OCI-LY3 (cell line): ENCODE results near the gene E2F6.

Source experiments
- H2AFZ ChIP-seq: fragments of 200-600, 300-600 bp; shearing (Covaris generic); 2 replicates; pipeline ENCODE4 v1.6.0; 2014; ENCODE audit warnings: antibody characterized with exemption, low read depth, low read length
- H3K27ac ChIP-seq: fragments of 200-600, 300-600 bp; sonication (generic); 2 replicates; pipeline ENCODE4 v1.5.1; 2014; ENCODE audit warnings: mild to moderate bottlenecking, low read length, moderate library complexity, mixed read lengths
- H3K27me3 ChIP-seq: fragments of 200-600, 300-600 bp; sonication (generic); 2 replicates; pipeline ENCODE4 v1.6.1; 2014; ENCODE audit warnings: low read depth, low read length, mixed read lengths
- H3K36me3 ChIP-seq: fragments of 200-600, 300-600 bp; sonication (generic); replicated peaks from 2 replicates; pipeline ENCODE3; 2014; ENCODE audit warnings: low read depth, low read length, mixed read lengths
- H3K4me1 ChIP-seq: fragments of 300-600, 200-600 bp; sonication (generic); 2 replicates; pipeline ENCODE4 v1.6.1; 2014; ENCODE audit warnings: low read length, mixed read lengths
- H3K4me2 ChIP-seq: fragments of 200-600, 300-600 bp; sonication (generic); 2 replicates; pipeline ENCODE4 v1.6.1; 2014; ENCODE audit warnings: low read length, mixed read lengths
- H3K4me3 ChIP-seq: fragments of 300-600, 200-600 bp; sonication (generic); 2 replicates; pipeline ENCODE4 v1.5.1; 2014; ENCODE audit warnings: antibody characterized with exemption, mild to moderate bottlenecking, low read length, moderate library complexity
- H3K79me2 ChIP-seq: fragments of 300-600, 200-600 bp; shearing (Covaris generic); 2 replicates; pipeline ENCODE4 v1.6.1; 2014; ENCODE audit warnings: mild to moderate bottlenecking, low read length, mixed read lengths
- H3K9ac ChIP-seq: fragments of 300-600, 200-600 bp; shearing (Covaris generic); 2 replicates; pipeline ENCODE4 v1.6.0; 2014; ENCODE audit warnings: mild to moderate bottlenecking, low read length, moderate library complexity
- H3K9me3 ChIP-seq: fragments of 200-600, 300-600 bp; shearing (Covaris generic); 2 replicates; pipeline ENCODE4 v1.6.1; 2014; ENCODE audit warnings: low read length, mixed read lengths; ENCODE audit not compliant: insufficient read depth
- H4K20me1 ChIP-seq: fragments of 200-600, 300-600 bp; sonication (generic); 2 replicates; pipeline ENCODE4 v1.6.1; 2016; ENCODE audit warnings: low read length, mixed read lengths; ENCODE audit not compliant: insufficient read depth
- EZH2phosphoT487 ChIP-seq: fragments of 200-600 bp; shearing (Covaris generic); IDR thresholded peaks from 2 replicates; pipeline ENCODE4 v1.6.1; 2018; ENCODE audit warnings: antibody characterized with exemption, mixed run types, low read depth
- TF ChIP-seq, protein P1 (sequence below): fragments of 200-600, 300-600 bp; sonication (generic); IDR thresholded peaks from 2 replicates; pipeline ENCODE4 v1.5.1; 2014; ENCODE audit warnings: antibody characterized with exemption, low read length, low read depth

The E2F6 gene

DNA sequence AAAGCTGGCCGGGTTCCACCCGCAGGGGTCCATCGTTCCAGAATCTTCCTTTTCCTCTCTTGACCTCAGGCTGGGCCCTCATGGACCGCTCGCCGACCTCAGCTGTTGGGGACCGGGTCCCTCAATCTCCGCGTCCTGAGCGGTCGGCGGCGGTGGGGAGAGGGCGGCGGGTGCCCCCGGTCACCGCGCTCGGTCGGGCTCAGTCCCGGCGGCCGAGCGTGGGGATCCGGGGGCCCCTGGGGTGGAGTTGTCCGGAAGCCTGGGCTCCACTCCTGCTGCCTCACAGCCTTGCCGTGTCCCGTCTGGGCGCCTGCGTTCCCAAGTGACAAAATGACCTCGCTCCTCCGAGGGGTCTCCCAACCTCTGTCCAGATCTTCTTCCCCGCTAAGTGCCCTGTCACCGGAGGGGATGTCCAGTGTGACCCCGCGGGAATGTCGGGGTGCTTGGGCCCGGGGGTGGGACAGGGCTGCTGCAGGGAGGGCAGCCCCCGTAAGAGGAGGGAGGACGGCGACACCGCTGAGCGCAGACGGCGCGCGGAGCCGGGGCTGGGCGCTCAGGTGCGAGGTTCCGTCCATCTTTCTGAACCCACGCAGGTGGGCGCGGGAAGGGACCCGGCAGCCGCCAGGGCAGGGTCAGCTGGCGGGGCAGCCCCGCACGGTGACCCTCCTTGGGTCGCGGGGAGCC is 16.0 kb upstream of the E2F6 start:
- Histone ChIP-seq H3K4me1 (peaks cover 2% of the 10 kb centered on the region; the same call in 1 of the 2 replicates), H3K36me3 (no peaks in the 10 kb centered on the region), H3K4me2 (no peak overlapping the region), H4K20me1 (no peaks in the 10 kb centered on the region), H3K79me2 (no peaks in the 10 kb centered on the region), H3K4me3 (no peak overlapping the region), H3K27ac (no peak overlapping the region), H3K27me3 (no peaks in the 10 kb centered on the region), H3K9me3 (no peaks in the 10 kb centered on the region), H2AFZ (no peak overlapping the region), H3K9ac (no peak overlapping the region)
- TF ChIP-seq, protein P1, sequence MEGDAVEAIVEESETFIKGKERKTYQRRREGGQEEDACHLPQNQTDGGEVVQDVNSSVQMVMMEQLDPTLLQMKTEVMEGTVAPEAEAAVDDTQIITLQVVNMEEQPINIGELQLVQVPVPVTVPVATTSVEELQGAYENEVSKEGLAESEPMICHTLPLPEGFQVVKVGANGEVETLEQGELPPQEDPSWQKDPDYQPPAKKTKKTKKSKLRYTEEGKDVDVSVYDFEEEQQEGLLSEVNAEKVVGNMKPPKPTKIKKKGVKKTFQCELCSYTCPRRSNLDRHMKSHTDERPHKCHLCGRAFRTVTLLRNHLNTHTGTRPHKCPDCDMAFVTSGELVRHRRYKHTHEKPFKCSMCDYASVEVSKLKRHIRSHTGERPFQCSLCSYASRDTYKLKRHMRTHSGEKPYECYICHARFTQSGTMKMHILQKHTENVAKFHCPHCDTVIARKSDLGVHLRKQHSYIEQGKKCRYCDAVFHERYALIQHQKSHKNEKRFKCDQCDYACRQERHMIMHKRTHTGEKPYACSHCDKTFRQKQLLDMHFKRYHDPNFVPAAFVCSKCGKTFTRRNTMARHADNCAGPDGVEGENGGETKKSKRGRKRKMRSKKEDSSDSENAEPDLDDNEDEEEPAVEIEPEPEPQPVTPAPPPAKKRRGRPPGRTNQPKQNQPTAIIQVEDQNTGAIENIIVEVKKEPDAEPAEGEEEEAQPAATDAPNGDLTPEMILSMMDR, result no peak
- TF ChIP-seq EZH2phosphoT487, result no peak

GRCh38 chr2:11481426-11481788 is 15.4 kb upstream of the E2F6 start:
- Histone ChIP-seq H4K20me1 (no peaks in the 10 kb centered on the region), H3K9me3 (no peaks in the 10 kb centered on the region), H3K4me2 (no peak overlapping the region), H3K79me2 (no peaks in the 10 kb centered on the region), H3K4me1 (peaks cover 2% of the 10 kb centered on the region; the same call in 1 of the 2 replicates), H3K27me3 (no peaks in the 10 kb centered on the region), H3K4me3 (no peak overlapping the region), H2AFZ (no peak overlapping the region), H3K27ac (no peak overlapping the region), H3K36me3 (no peaks in the 10 kb centered on the region), H3K9ac (no peak overlapping the region)
- TF ChIP-seq EZH2phosphoT487, result no peak
- TF ChIP-seq, protein P1, result no peak

- Histone ChIP-seq H3K4me1 (peaks cover 2% of the 10 kb centered on the region; the same call in 1 of the 2 replicates), H3K4me3 (no peak overlapping the region), H3K79me2 (no peaks in the 10 kb centered on the region), H3K36me3 (no peaks in the 10 kb centered on the region), H3K27ac (no peak overlapping the region), H3K9me3 (no peaks in the 10 kb centered on the region), H2AFZ (no peak overlapping the region), H3K9ac (no peak overlapping the region), H3K27me3 (no peaks in the 10 kb centered on the region), H4K20me1 (no peaks in the 10 kb centered on the region), H3K4me2 (no peak overlapping the region)
- no peak for TF ChIP-seq EZH2phosphoT487
- TF ChIP-seq, protein P1, result no peak
These were observed 14.9 kb upstream of the E2F6 start for GRCh38 chr2:11480859-11481258.

DNA sequence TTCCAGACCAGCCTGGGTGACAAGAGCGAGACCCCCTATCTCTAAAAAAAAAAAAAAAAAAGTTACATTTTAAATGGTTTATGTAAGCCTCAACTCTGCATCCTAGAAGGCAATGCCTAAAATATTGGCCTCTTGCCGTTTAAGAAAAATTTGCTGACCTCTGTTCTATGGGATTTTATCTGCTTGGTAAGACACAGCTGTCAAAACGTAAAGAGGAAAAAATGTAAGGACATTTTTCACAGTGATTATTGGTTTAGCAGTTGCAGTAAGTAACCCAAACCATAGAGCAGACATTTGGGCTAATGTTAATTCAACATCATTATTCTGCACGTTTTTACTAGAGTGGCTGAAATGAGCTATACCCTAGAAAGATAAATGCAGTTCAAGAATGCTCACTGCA is 14.4 kb upstream of the E2F6 start:
- H3K4me2 ChIP-seq, result no peak overlapping the region

More for the DNA sequence above, 14.4 kb upstream of the E2F6 start:
- Histone ChIP-seq H3K4me3 (no peak overlapping the region), H3K9me3 (no peaks in the 10 kb centered on the region), H3K4me1 (peaks cover 2% of the 10 kb centered on the region; the same call in 1 of the 2 replicates), H3K79me2 (no peaks in the 10 kb centered on the region), H3K36me3 (no peaks in the 10 kb centered on the region), H3K9ac (no peak overlapping the region), H3K27me3 (no peaks in the 10 kb centered on the region), H2AFZ (no peak overlapping the region), H4K20me1 (no peaks in the 10 kb centered on the region), H3K27ac (no peak overlapping the region)
- no peak for TF ChIP-seq EZH2phosphoT487
- TF ChIP-seq, protein P1, result no peak
